Melanocyte of skin (primary cell): ENCODE data around the gene DCBLD2. TPM values are rescaled to one million over a fixed set of nuclear protein-coding genes. Genes with fewer than 3 reads are reported as not detected.

Experiments
- small RNA-seq, 2 donors: library from RNA; depleted of rRNA; stranded (forward); fragments of <200 nt; gene quantifications; one replicate each; pipeline ENCODE3, GENCODE V24; 2012
- total RNA-seq, 2 donors: library from RNA; depleted of rRNA; stranded (reverse); fragments of >200 nt; gene quantifications; 2 replicates each; pipeline ENCODE4 v1.2.3, GENCODE V29; 2012

The DCBLD2 gene, protein sequence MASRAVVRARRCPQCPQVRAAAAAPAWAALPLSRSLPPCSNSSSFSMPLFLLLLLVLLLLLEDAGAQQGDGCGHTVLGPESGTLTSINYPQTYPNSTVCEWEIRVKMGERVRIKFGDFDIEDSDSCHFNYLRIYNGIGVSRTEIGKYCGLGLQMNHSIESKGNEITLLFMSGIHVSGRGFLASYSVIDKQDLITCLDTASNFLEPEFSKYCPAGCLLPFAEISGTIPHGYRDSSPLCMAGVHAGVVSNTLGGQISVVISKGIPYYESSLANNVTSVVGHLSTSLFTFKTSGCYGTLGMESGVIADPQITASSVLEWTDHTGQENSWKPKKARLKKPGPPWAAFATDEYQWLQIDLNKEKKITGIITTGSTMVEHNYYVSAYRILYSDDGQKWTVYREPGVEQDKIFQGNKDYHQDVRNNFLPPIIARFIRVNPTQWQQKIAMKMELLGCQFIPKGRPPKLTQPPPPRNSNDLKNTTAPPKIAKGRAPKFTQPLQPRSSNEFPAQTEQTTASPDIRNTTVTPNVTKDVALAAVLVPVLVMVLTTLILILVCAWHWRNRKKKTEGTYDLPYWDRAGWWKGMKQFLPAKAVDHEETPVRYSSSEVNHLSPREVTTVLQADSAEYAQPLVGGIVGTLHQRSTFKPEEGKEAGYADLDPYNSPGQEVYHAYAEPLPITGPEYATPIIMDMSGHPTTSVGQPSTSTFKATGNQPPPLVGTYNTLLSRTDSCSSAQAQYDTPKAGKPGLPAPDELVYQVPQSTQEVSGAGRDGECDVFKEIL
- 100 to 1,000 TPM; 143 to 280 TPM for total RNA-seq

GRCh38 chr3:98901392-98902350 lies at the start of gene DCBLD2:
Gene DCBLD2, minus strand, starts transcription at chr3:98901695. Its CDS starts 369 bp downstream, at chr3:98901326.

GRCh38 chr3:98763076-98763475 lies 138.4 kb downstream of the DCBLD2 start, which contains the start of gene ST3GAL6:
Gene ST3GAL6, plus strand, starts transcription at chr3:98763340. Its CDS starts 5,101 bp downstream, at chr3:98768441.

Small RNA genes lying within 50 kb of the gene (small RNA-seq; reads per million reads assigned to genes)
- gene RNU6-1263P (0 to 0.26 reads per million in 2 donors), gene RNU6-26P (0.47 to 0.93 reads per million in 2 donors)

Other genes with a start within 250 kb of the DCBLD2 start
- 100 to 1,000 TPM in 1 of 2 donors, 10 to 100 TPM in 1; 64.4 to 105 TPM for gene ST3GAL6, start 138.4 kb downstream of the DCBLD2 start, total RNA-seq